B cell (primary cell): ENCODE measurements around the gene LPO. TPM values are rescaled to one million over a fixed set of nuclear protein-coding genes. Genes with fewer than 3 reads are reported as not detected.

Experiments used
- ATAC-seq: fragments of 200-7000 bp; cut with Tn5 transposase; one replicate; pipeline ENCODE4 v1.10.0; 2021; ENCODE audit warnings: low read depth, mild to moderate bottlenecking, moderate number of reproducible peaks, moderate library complexity
- CTCF ChIA-PET: fragments of 350-600 bp; sonication (Branson Sonifier 250); formaldehyde crosslinking; loops from one replicate; lab custom pipeline; 2021; ENCODE audit warnings: antibody characterized with exemption, inconsistent platforms; lab: Charles Lee
- POLR2A ChIA-PET: fragments of 350-600 bp; sonication (Branson Sonifier 250); formaldehyde crosslinking; loops from one replicate; lab custom pipeline; 2021; ENCODE audit warnings: antibody characterized with exemption; lab: Charles Lee
- DNase-seq: peaks from one replicate; pipeline ENCODE4 v3.0.0; 2013
- H2AFZ ChIP-seq: 2 replicates; pipeline ENCODE4 v1.6.1; 2012; ENCODE audit warnings: mild to moderate bottlenecking, low read depth, low read length; ENCODE audit not compliant: insufficient read depth, poor library complexity, severe bottlenecking
- H3K27ac ChIP-seq, 2 donors: 1 replicate in 1 of 2; 2 replicates in 1 of 2; pipeline ENCODE4 v1.5.1; 2012 to 2013; ENCODE audit warnings: low read length in 2 of 2, mild to moderate bottlenecking in 2 of 2, moderate library complexity in 1 of 2
- H3K27me3 ChIP-seq, 4 experiments: fragments of 200-600 bp in 1 of 4; sonication (generic) in 1 of 4; replicated peaks in 1 of 4; 1 replicate in 2 of 4; 2 replicates in 2 of 4; pipeline versions ENCODE4 v1.6.1 to v1.7.0; 2013 to 2016; ENCODE audit warnings: low read length in 3 of 4, mild to moderate bottlenecking in 2 of 4, mixed read lengths in 1 of 4, moderate library complexity in 1 of 4; ENCODE audit not compliant: insufficient read depth in 4 of 4, control insufficient read depth in 3 of 4; ENCODE audit errors: control extremely low read depth in 1 of 4
- H3K36me3 ChIP-seq, 2 experiments: replicated peaks in 1 of 2; 1 replicate in 1 of 2; 2 replicates in 1 of 2; pipeline versions ENCODE4 v1.6.1 to v1.7.1; 2013; ENCODE audit warnings: low read length in 1 of 2; ENCODE audit not compliant: insufficient read depth in 2 of 2, control insufficient read depth in 1 of 2; ENCODE audit errors: control extremely low read depth in 1 of 2, extremely low read depth in 1 of 2
- H3K4me1 ChIP-seq, 2 donors: fragments of 200-600 bp in 1 of 2; sonication (generic) in 1 of 2; 1 replicate in 1 of 2; 2 replicates in 1 of 2; pipeline versions ENCODE4 v1.5.1 to v1.6.1; 2013 to 2017; ENCODE audit warnings: low read length in 2 of 2; ENCODE audit not compliant: control insufficient read depth in 2 of 2, insufficient read depth in 2 of 2
- H3K4me2 ChIP-seq: replicated peaks from 2 replicates; pipeline ENCODE3; 2012; ENCODE audit warnings: mild to moderate bottlenecking, low read depth, low read length; ENCODE audit not compliant: poor library complexity, severe bottlenecking
- H3K4me3 ChIP-seq, 5 experiments: fragments of 200-600 bp in 1 of 5; sonication (generic) in 1 of 5; 1 replicate in 3 of 5; 2 replicates in 2 of 5; pipeline versions ENCODE4 v1.5.1 to v1.7.0; 2011 to 2016; ENCODE audit warnings: low read length in 4 of 5, mild to moderate bottlenecking in 4 of 5, low read depth in 2 of 5, control low read depth in 1 of 5, moderate library complexity in 1 of 5; ENCODE audit not compliant: insufficient read depth in 1 of 5; ENCODE audit errors: control extremely low read depth in 1 of 5, extremely low read depth in 1 of 5
- H3K79me2 ChIP-seq: fragments of 200-600 bp; sonication (generic); one replicate; pipeline ENCODE4 v1.6.0; 2016; ENCODE audit warnings: low read length; ENCODE audit not compliant: control insufficient read depth, insufficient read depth
- H3K9ac ChIP-seq: fragments of 200-600 bp; sonication (generic); 2 replicates; pipeline ENCODE4 v1.6.1; 2017; ENCODE audit warnings: mild to moderate bottlenecking, low read length, moderate library complexity
- H3K9me3 ChIP-seq, 3 donors: one replicate each; pipeline versions ENCODE4 v1.6.1 to v1.7.1; 2013; ENCODE audit warnings: low read length in 2 of 3; ENCODE audit not compliant: control insufficient read depth in 2 of 3, insufficient read depth in 1 of 3; ENCODE audit errors: control extremely low read depth in 1 of 3
- H4K20me1 ChIP-seq: 2 replicates; pipeline ENCODE4 v1.6.0; 2012; ENCODE audit warnings: mild to moderate bottlenecking, low read length; ENCODE audit not compliant: insufficient read depth, control insufficient read depth, poor library complexity, severe bottlenecking
- H3K27ac Mint-ChIP-seq: one replicate; pipeline ENCODE4 v1.8.0; 2021; ENCODE audit warnings: mixed read lengths
- H3K27me3 Mint-ChIP-seq: one replicate; pipeline ENCODE4 v1.8.0; 2021; ENCODE audit warnings: mixed read lengths
- H3K4me1 Mint-ChIP-seq: one replicate; pipeline ENCODE4 v1.8.0; 2021; ENCODE audit warnings: mixed read lengths
- H3K4me3 Mint-ChIP-seq: one replicate; pipeline ENCODE4 v1.8.0; 2021; ENCODE audit warnings: mixed read lengths
- H3K9me3 Mint-ChIP-seq: one replicate; pipeline ENCODE4 v1.8.0; 2022; ENCODE audit warnings: mixed read lengths; ENCODE audit not compliant: insufficient read depth
- EZH2 ChIP-seq: IDR thresholded peaks from 2 replicates; pipeline ENCODE4 v1.6.1; 2012; ENCODE audit warnings: borderline replicate concordance, low read depth, mild to moderate bottlenecking, moderate library complexity, low read length; ENCODE audit not compliant: insufficient read depth, poor library complexity, severe bottlenecking
- WGBS: methylation state at CpG from one replicate; pipeline ENCODE4 v1.1.5; 2013; ENCODE audit warnings: missing lambda C conversion rate; ENCODE audit not compliant: insufficient coverage; 5-methylcytosine and 5-hydroxymethylcytosine counted together
- intact Hi-C: fragments of 100-400 bp; cut with micrococcal nuclease; formaldehyde crosslinking; loops from one replicate; pipeline ENCODE4 v1.10.0; 2022
- polyA plus RNA-seq: library from polyadenylated mRNA; depleted of rRNA; stranded (reverse); fragments of >200 nt; gene quantifications from 2 replicates; pipeline ENCODE4 v1.2.3, GENCODE V29; 2012
- total RNA-seq, 2 donors: library from RNA; stranded (reverse); fragments of 120-200 nt in 1 of 2; gene quantifications; 1 replicate in 1 of 2; 2 replicates in 1 of 2; pipeline versions ENCODE4 v1.2.3 to v1.2.4, GENCODE V29; 2013 to 2022
- TF ChIP-seq, protein P1 (sequence below): fragments of 200-600 bp; IDR thresholded peaks from one replicate; pipeline ENCODE4 v1.8.0; 2022; ENCODE audit warnings: antibody characterized with exemption, mild to moderate bottlenecking

Gene LPO
- total and polyA plus RNA-seq, 2 donors (not counting 1 experiment from before 2014, with no cell fraction given): not detected

- WGBS: 95% methylated on average over 14 of the region's 14 CpGs
- no peak overlapping the region for H3K4me3 Mint-ChIP-seq
- Histone ChIP-seq H2AFZ (peak overlapping the region; percentile 32), H4K20me1 (no peaks in the 10 kb centered on the region), H3K79me2 (no peaks in the 10 kb centered on the region), H3K27ac (no peak overlapping the region), H3K4me1 (peaks cover 3 to 14% of the 10 kb centered on the region in 2 donors), H3K36me3 (no peaks in the 10 kb centered on the region), H3K9ac (no peak overlapping the region), H3K4me2 (no peak overlapping the region), H3K4me3 (no peak overlapping the region), H3K9me3 (no peaks in the 10 kb centered on the region), H3K27me3 (no peaks in the 10 kb centered on the region)
- H3K4me1 Mint-ChIP-seq: peaks cover 11% of the 10 kb centered on the region
- no peaks in the 10 kb centered on the region for H3K27me3 Mint-ChIP-seq
- intact Hi-C loops: loop anchor here (1.0 kb wide), 1 partner anchor 142 kb away; no protein-coding TSS in a partner anchor
- ChIA-PET POLR2A (interaction anchor here (0.5 kb wide), 1 partner anchor 87 kb away, joined by 3 read pairs; no protein-coding TSS in a partner anchor), CTCF (interaction anchor here (0.5 to 4.8 kb wide), 16 partner anchors 10 to 740 kb away, joined by 3 to 59 read pairs (median 4); partner anchors contain the start of genes HSF5, RNF43 and TSPOAP1)
- H3K27ac Mint-ChIP-seq: no peak overlapping the region
- DNase-seq: no peak
- no peaks in the 10 kb centered on the region for H3K9me3 Mint-ChIP-seq
- TF ChIP-seq, protein P1, sequence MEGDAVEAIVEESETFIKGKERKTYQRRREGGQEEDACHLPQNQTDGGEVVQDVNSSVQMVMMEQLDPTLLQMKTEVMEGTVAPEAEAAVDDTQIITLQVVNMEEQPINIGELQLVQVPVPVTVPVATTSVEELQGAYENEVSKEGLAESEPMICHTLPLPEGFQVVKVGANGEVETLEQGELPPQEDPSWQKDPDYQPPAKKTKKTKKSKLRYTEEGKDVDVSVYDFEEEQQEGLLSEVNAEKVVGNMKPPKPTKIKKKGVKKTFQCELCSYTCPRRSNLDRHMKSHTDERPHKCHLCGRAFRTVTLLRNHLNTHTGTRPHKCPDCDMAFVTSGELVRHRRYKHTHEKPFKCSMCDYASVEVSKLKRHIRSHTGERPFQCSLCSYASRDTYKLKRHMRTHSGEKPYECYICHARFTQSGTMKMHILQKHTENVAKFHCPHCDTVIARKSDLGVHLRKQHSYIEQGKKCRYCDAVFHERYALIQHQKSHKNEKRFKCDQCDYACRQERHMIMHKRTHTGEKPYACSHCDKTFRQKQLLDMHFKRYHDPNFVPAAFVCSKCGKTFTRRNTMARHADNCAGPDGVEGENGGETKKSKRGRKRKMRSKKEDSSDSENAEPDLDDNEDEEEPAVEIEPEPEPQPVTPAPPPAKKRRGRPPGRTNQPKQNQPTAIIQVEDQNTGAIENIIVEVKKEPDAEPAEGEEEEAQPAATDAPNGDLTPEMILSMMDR: no peak
- TF ChIP-seq EZH2: no peak
- ATAC-seq: no peak
Measured at GRCh38 chr17:58304750-58305486, 66.5 kb downstream of the LPO start.

GRCh38 chr17:58305626-58306025 lies 67.2 kb downstream of the LPO start:
- no peak for DNase-seq
- TF ChIP-seq, protein P1: no peak
- TF ChIP-seq EZH2: no peak
- no peaks in the 10 kb centered on the region for H3K27me3 ChIP-seq
- Mint-ChIP-seq H3K4me3 (no peak overlapping the region), H3K9me3 (no peaks in the 10 kb centered on the region), H3K4me1 (peaks cover 11% of the 10 kb centered on the region), H3K27ac (no peak overlapping the region), H3K27me3 (no peaks in the 10 kb centered on the region)
- H3K4me1 ChIP-seq: peaks cover 3 to 14% of the 10 kb centered on the region in 2 donors
- intact Hi-C loops: no loop called here
- H3K9me3 ChIP-seq: no peaks in the 10 kb centered on the region
- H3K27ac ChIP-seq: no peak overlapping the region
- no peak overlapping the region for H3K4me3 ChIP-seq
- POLR2A ChIA-PET: no interaction called here
- no peaks in the 10 kb centered on the region for H4K20me1 ChIP-seq
- 86% methylated on average over 4 of the region's 8 CpGs for WGBS
- ATAC-seq: no peak
- CTCF ChIA-PET: interaction anchor here (0.7 to 4.8 kb wide), 6 partner anchors 10 to 154 kb away, joined by 3 to 59 read pairs (median 10); partner anchors contain the start of gene RNF43
- no peak overlapping the region for H3K4me2 ChIP-seq
- no peak overlapping the region for H3K9ac ChIP-seq
- H3K36me3 ChIP-seq: no peaks in the 10 kb centered on the region
- no peaks in the 10 kb centered on the region for H3K79me2 ChIP-seq
- no peak overlapping the region for H2AFZ ChIP-seq
